ENCODE measurements around the gene DHX38. TPM values are rescaled to one million over a fixed set of nuclear protein-coding genes. Genes with fewer than 3 reads are reported as not detected.

The DHX38 gene
- total RNA-seq, 4 donors from 2014 or later = 74.1 to 111 (median 81.0) TPM

GRCh38 chr16:72084445-72084844, 9.2 kb upstream of the DHX38 start:
- WGBS, 2 donors = 95 to 97% methylated on average over 10 of the region's 10 CpGs
- H3K27me3 ChIP-seq = no peaks in the 10 kb centered on the region
- H3K9me3 ChIP-seq = no peaks in the 10 kb centered on the region
- peaks cover 0 to 57% (median 19%) of the 10 kb centered on the region in 3 donors for H3K36me3 ChIP-seq
- no peak for DNase-seq (ENCODE audit: low spot score in 2 of 2)
- H3K4me3 ChIP-seq = no peak overlapping the region
- TF ChIP-seq POLR2A (IDR thresholded peaks at IDR 0.05) (no peak), CTCF (IDR thresholded peaks at IDR 0.05) (no peak), EP300 (IDR thresholded peaks at IDR 0.05) (no peak)
- no peak overlapping the region for H3K27ac ChIP-seq
- no peaks in the 10 kb centered on the region for H3K4me1 ChIP-seq

GRCh38 chr16:72085002-72085401, 8.6 kb upstream of the DHX38 start:
- DNase-seq (ENCODE audit: low spot score in 2 of 2) = no peak
- TF ChIP-seq POLR2A (IDR thresholded peaks at IDR 0.05) (no peak), CTCF (IDR thresholded peaks at IDR 0.05) (no peak), EP300 (IDR thresholded peaks at IDR 0.05) (no peak)
- 94 to 96% methylated on average over 2 of the region's 2 CpGs for WGBS, 2 donors
- Histone ChIP-seq H3K9me3 (no peaks in the 10 kb centered on the region), H3K4me3 (no peak overlapping the region), H3K36me3 (peaks cover 0 to 62% (median 19%) of the 10 kb centered on the region in 3 donors), H3K27me3 (no peaks in the 10 kb centered on the region), H3K4me1 (no peaks in the 10 kb centered on the region), H3K27ac (no peak overlapping the region)

- TF ChIP-seq POLR2A (IDR thresholded peaks at IDR 0.05) = no peak
- no peak for TF ChIP-seq CTCF (IDR thresholded peaks at IDR 0.05)
- TF ChIP-seq EP300 (IDR thresholded peaks at IDR 0.05) = no peak
- no peak for DNase-seq (ENCODE audit: low spot score in 2 of 2)
- 83% methylated on average over 3 of the region's 3 CpGs for WGBS, 2 donors
- Histone ChIP-seq H3K4me3 (no peak overlapping the region), H3K9me3 (no peaks in the 10 kb centered on the region), H3K4me1 (peaks cover 0 to 49% (median 22%) of the 10 kb centered on the region in 4 donors), H3K27me3 (no peaks in the 10 kb centered on the region), H3K27ac (no peak overlapping the region), H3K36me3 (peaks cover 0 to 54% (median 5%) of the 10 kb centered on the region in 3 donors)
Measured at GRCh38 chr16:72091217-72091616, 2.4 kb upstream of the DHX38 start.

- peak overlapping the region; percentile 54 to 88 (median 82) for H3K4me3 ChIP-seq
- TF ChIP-seq EP300 (IDR thresholded peaks at IDR 0.05) (no peak), CTCF (IDR thresholded peaks at IDR 0.05) (no peak), POLR2A (IDR thresholded peaks at IDR 0.05) (no peak)
- WGBS, 2 donors = 0 to 1% methylated on average over 22 of the region's 22 CpGs
Measured at GRCh38 chr16:72092832-72093447, 707 bp upstream of the DHX38 start.

GRCh38 chr16:72094266-72094610, 591 bp downstream of the DHX38 start:
- WGBS, 2 donors = 2% methylated on average over 11 of the region's 11 CpGs
- H3K36me3 ChIP-seq = peaks cover 0 to 54% (median 17%) of the 10 kb centered on the region in 3 donors
- TF ChIP-seq EP300 (IDR thresholded peaks at IDR 0.05) (no peak), POLR2A (IDR thresholded peaks at IDR 0.05) (no peak), CTCF (IDR thresholded peaks at IDR 0.05) (no peak)

More at GRCh38 chr16:72092832-72093447, 707 bp upstream of the DHX38 start:
- H3K9me3 ChIP-seq = no peaks in the 10 kb centered on the region
- no peak for DNase-seq (ENCODE audit: low spot score in 2 of 2)
- H3K4me1 ChIP-seq = peaks cover 0 to 51% (median 22%) of the 10 kb centered on the region in 4 donors
- H3K27ac ChIP-seq = peak overlapping the region; percentile 70 to 95 (median 83)
- H3K27me3 ChIP-seq = no peaks in the 10 kb centered on the region
- peaks cover 0 to 54% (median 10%) of the 10 kb centered on the region in 3 donors for H3K36me3 ChIP-seq

More at GRCh38 chr16:72094266-72094610, 591 bp downstream of the DHX38 start:
- peak overlapping the region; percentile 81 to 95 (median 90) for H3K27ac ChIP-seq
- peaks cover 0 to 51% (median 22%) of the 10 kb centered on the region in 4 donors for H3K4me1 ChIP-seq
- H3K27me3 ChIP-seq = no peaks in the 10 kb centered on the region
- no peaks in the 10 kb centered on the region for H3K9me3 ChIP-seq
- H3K4me3 ChIP-seq = peak overlapping the region; percentile 81 to 97 (median 85)
- no peak for DNase-seq (ENCODE audit: low spot score in 2 of 2)
